Measurements from ENCODE around the gene SLMAP.

SLMAP gene

GRCh38 chr3:57948781-57949242 lies 192.7 kb downstream of the SLMAP start:
- DNase-seq = no peak

GRCh38 chr3:57949344-57949743 lies 193.2 kb downstream of the SLMAP start:
- no peak for DNase-seq

DNA sequence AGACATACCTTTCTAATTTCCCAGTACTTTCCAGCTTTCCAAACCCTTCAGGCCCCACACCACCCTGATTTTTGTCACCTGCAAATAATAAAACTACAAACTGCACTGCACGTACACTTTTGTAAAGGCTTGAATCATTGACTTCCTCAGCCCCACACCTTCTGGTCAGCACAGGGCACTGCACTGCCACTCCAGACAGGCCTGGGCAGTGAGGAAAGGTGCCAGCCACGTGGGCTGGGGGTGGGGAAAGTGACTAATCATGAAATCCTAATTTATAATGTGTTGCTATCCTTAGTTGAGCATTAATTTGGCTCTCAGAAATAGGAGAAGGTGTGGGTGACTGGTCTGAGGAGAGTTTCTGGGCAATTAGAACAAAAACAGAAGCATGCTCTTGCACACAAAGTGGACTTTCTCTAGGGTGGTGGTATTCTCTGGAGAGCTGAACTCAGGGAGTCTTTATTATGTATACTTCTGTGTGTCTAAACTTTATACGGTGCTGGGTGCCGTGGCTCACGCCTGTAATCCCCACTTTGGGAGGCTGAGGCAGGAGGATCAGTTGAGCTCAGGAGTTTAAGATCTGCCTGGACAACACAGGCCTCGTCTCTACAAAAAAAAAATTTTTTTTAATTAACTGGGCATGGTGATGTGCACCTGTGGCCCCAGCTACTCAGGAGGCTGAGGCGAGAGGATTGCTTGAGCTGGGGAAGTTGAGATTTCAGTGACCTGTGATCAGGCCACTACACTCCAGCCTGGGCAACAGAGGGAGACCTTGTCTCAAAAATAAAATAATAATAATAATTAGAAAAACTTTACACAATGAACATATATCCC lies 193.9 kb downstream of the SLMAP start:
- no peak for DNase-seq

- peak in 1 of 2 donors; percentile 37 for DNase-seq
These were observed 195.2 kb downstream of the SLMAP start for GRCh38 chr3:57951066-57951882.

- DNase-seq = no peak
These were observed 196.1 kb downstream of the SLMAP start for GRCh38 chr3:57952208-57952631.

- no peak for DNase-seq
These were observed 196.5 kb downstream of the SLMAP start for GRCh38 chr3:57952651-57953050.

DNA sequence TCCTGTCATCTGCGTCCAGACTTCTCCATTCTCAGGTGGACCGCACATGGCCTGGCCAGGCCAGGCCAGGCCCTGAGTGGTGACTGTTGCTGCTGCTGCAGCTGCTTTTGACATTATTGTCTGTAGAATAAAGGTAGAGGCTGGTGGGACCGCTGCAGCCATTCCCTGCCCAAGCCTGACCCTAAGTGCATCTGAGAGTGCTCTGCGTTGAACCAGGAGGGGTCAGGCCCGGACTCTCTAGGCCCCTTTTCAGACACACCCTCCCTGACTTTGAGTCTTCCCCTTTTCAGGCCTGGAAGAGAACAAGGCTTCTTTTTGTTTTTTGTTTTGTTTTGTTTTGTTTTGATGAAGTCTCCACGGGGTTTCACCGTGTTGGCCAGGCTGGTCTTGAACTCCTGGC lies 197.5 kb downstream of the SLMAP start:
- no peak for DNase-seq

- no peak for DNase-seq
These were observed 200.2 kb downstream of the SLMAP start for GRCh38 chr3:57956119-57956832.

DNA sequence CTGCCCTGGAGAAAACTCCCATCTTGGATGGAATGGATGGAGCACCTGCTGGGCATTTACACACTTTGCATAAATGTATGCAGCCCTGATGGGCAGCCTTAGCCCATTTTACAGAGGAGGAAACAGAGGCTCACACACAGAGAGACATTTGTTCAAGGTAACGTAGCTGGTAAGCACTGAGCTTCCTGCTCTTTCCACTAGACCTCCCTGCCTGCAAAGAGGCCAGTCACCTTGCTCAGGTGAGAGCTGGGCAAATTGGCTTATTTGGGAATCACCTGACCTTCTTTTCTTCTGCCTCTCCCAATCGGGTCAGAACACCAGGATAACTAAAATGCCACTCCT lies 200.7 kb downstream of the SLMAP start:
- DNase-seq = no peak

- DNase-seq = no peak
These were observed 201.7 kb downstream of the SLMAP start for GRCh38 chr3:57957824-57958223.

GRCh38 chr3:57958642-57959422 lies 202.7 kb downstream of the SLMAP start:
- DNase-seq = no peak

- DNase-seq = peak in 1 of 2 donors; percentile 33
These were observed 203.5 kb downstream of the SLMAP start for GRCh38 chr3:57959423-57960173.

GRCh38 chr3:57960174-57960505 lies 204.0 kb downstream of the SLMAP start:
- no peak for DNase-seq

DNA sequence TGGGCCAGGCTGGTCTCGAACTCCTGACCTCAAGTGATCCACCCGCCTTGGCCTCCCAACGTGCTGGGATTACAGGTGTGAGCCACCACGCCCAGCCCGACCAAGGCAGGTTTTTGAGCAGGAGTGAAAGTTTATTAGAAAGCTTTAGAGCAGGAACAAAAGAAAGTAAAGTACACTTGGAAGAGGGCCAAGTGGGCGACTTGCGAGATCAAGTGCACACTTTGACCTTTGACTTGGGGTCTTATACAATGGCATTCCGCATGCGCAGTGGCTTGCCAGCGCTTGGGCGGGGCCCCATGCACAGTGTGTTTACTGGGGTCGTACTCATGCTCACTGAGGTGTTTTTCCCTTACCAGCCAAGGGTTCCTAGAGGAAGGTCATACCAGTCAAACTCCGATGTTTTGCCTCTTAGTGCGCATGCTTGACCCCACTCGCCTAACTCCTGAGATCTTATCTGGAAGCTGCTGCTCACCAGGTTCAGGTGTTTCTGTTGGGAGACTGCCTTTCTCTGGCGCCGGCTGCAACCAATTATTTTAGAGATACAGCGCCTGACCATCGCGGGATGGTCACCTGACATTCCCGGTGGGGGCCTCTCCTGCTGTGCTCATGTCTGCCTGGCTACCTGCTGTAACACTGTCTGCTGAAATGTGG lies 205.2 kb downstream of the SLMAP start:
- DNase-seq = no peak

GRCh38 chr3:57961828-57962447 lies 205.8 kb downstream of the SLMAP start:
- DNase-seq = no peak

DNA sequence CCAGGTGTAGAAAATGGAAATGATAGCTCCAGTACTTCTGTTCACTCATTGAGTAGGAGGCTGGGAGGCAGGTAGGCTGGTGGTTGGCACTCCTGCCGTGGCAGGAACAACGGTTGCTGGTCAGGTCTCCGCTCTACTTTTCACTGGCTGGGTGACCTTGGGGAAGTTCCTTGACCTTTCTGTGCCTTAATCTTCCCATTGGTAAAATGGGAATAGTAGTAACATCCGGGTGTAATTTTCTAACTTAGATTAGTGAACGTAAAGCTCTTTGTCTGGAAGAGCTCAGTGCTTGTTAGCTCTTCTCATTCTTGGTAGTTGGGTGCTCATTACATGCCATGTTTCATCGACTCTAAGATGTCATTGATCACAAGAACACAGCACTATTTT lies 206.3 kb downstream of the SLMAP start:
- no peak for DNase-seq

DNA sequence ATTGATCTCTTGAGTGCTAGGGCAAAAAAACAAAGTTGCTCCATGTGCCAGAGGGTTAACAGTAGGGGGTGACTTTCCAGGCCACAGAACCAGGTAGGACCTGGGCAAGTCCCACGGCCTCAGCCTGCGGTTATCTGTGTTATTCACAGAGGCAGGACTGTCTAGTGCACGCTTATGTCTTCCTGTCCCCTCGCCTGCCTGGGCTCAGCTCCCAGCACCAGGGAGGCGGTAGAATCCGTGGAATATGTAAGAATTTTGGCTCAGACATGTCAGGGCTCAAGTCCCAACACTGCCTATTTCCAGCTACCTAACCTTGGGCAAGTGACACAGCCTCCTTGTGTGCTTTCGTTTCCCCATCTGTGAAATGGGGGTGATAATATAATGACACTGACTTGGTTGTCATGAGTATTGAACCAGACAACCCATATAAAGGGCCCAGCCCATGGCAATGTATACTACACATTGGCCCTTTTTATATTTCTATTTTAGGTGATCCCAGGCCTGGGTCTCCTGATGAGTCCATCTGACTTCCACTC lies 207.8 kb downstream of the SLMAP start:
- DNase-seq = no peak

GRCh38 chr3:57966829-57967228 lies 210.7 kb downstream of the SLMAP start:
- DNase-seq = no peak

- peak in 1 of 2 donors; percentile 9 for DNase-seq
These were observed 211.5 kb downstream of the SLMAP start for GRCh38 chr3:57967590-57967989.

- DNase-seq = no peak
These were observed 212.4 kb downstream of the SLMAP start for GRCh38 chr3:57968501-57968900.

DNA sequence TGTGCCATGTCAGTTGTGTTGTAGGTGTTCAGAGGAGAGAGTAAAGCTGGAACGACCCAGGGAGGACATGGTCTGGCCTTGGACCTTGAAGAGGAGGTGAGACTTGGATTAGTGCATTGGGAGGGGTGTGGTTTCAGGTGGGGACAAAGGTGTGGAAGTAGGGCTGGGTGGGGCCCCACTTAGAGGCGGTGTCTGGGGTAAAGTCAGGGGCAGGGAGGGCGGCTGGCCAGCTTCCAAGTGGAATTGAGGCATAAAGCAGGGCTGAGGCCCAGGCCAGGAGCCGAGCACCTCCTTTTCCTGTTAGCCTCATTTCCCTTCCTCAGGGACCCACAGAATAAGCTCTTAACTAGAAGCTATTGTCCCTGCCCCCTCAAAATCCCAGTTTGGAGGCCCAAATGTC lies 215.9 kb downstream of the SLMAP start:
- DNase-seq = no peak
